AG09319 (cell line): ENCODE measurements around the gene USP13.
"Not testable (repeated sequence)": the region's sequence is repeated elsewhere in the genome, so short reads cannot be mapped to it uniquely, and the experiment has no call there.

Source experiments
- DNase-seq: peaks from one replicate; pipeline ENCODE4 v3.0.0-alpha.2; 2010; ENCODE audit warnings: low read depth; ENCODE audit errors: extremely low read depth
- TF ChIP-seq, protein P1 (sequence below): IDR thresholded peaks from 2 replicates; pipeline ENCODE4 v1.5.1; 2011; ENCODE audit warnings: low read depth, mild to moderate bottlenecking, inconsistent platforms, low read length, moderate library complexity

USP13 gene

DNA sequence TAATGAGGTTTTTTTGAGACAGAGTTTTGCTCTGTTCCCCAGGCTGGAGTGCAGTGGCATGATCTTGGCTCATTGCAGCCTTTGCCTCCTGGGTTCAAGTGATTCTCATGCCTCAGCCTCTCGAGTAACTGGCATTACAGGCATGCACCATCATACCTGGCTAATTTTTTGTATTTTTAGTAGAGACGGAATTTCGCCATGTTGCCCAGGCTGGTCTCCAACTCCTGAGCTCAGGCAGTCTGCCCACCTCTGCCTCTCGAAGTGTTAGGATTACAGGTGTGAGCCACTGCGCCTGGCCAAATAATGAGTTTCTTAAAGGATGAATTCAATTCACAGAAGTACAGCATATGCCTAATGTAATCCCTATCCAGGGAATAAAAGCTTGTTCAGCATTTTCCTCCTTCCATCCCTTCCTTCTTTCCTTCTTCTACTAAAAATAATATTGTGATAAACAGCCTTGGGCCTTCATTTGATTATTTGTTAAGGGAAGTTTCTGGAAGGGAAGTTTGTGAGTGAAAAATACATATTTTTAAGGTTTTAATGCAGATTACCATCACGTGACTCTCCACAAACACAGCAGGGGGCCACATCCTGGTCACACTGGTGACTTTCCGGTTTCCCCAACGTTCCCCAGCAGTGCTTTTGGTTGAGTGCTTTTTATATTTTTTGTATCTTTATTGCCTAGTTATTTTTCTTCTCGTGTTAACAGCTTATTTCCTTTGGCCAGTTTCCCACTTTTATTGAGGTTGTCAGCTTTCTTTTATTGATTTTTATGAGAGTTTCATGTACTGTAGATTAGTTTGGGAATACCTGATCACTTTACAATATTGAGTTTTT is 116.8 kb downstream of the USP13 start:
- TF ChIP-seq, protein P1, sequence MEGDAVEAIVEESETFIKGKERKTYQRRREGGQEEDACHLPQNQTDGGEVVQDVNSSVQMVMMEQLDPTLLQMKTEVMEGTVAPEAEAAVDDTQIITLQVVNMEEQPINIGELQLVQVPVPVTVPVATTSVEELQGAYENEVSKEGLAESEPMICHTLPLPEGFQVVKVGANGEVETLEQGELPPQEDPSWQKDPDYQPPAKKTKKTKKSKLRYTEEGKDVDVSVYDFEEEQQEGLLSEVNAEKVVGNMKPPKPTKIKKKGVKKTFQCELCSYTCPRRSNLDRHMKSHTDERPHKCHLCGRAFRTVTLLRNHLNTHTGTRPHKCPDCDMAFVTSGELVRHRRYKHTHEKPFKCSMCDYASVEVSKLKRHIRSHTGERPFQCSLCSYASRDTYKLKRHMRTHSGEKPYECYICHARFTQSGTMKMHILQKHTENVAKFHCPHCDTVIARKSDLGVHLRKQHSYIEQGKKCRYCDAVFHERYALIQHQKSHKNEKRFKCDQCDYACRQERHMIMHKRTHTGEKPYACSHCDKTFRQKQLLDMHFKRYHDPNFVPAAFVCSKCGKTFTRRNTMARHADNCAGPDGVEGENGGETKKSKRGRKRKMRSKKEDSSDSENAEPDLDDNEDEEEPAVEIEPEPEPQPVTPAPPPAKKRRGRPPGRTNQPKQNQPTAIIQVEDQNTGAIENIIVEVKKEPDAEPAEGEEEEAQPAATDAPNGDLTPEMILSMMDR, result no peak
- DNase-seq, result no peak

DNA sequence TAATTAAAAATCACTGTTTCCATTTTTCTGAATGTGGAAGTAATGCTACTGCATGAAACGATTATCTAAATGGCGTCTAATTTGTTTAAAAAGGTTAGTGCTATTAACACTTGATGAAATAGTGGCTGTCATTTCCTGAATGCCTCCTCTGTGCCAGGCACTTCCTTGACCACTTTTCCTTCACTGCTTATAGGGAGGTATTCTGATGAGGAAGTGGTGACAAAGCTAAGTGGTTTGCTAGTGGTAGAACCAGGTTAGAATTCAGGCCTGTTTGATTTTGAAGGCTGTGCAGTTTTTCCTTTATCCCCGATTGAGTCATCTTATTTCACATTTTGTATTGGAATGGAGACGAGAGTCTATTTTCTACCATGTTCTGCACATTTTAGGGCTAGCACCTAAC is 119.0 kb downstream of the USP13 start:
- no peak for DNase-seq
- TF ChIP-seq, protein P1, result no peak

DNA sequence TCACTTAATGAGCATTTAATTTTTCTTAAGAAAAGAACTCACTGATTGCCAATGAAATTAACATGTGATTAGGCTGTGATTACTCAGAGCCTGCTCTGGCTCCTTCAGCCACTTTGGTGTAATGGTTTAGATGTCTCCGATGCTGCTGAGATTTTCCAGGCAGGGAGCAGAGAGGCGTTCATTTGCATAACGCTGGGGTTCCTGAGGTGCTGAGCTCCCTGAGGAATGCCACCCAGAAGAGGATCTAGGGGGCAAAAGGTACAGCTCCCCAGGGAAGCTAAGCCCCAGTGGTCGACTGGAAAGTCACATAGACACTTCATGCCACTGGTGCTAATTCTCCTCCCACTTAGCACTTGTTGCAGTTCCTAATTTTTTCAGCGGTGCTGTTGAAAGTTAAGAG is 119.5 kb downstream of the USP13 start:
- TF ChIP-seq, protein P1, result no peak
- no peak for DNase-seq

DNA sequence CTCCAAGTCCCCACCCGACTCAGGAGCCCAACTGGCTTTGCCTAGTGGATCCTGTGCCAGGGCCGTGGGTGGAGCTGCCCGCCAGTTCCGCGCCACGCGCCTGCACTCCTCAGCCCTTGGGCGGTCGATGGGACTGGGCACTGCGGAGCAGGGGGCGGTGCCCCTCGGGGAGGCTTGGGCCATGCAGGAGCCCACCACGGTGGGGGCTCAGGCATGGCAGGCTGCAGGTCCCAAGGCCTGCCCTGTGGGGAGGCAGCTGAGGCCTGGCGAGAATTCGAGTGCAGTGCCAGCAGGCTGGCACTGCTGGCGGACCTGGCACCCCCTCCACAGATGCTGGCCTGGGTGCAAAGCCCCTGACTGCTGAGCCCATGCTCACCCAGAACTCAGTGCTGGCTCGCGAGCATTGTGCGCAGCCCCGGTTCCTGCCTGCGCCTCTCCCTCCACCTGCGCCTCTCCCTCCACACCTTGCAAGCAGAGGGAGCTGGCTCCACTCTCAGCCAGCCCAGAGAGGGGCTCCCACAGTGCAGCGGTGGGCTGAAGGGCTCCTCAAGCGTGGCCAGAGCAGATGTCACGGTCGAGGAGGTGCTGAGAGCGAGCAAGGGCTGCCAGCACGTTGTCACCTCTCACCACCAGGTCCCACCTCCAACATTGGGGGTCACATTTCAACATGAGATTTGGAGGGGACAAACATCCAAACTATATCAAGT is 122.7 kb downstream of the USP13 start:
- TF ChIP-seq, protein P1, result no peak
- no peak for DNase-seq

DNA sequence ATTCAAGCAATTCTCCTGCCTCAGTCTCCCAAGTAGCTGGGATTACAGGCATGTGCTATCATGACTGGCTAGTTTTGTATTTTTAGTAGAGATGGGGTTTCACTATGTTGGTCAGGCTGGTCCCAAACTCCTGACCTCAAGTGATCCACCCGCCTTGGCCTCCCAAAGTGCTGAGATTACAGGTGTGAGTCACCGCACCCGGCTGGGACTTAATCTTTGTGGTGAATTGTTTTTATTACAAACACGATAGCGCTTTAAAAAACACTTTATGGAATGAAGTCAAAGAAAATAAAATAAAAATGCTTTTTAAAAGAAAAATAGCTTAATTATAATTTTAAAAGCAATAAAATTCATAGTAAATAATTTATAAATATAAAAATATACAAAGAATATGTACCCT is 130.0 kb downstream of the USP13 start:
- not testable (repeated sequence) for DNase-seq

DNA sequence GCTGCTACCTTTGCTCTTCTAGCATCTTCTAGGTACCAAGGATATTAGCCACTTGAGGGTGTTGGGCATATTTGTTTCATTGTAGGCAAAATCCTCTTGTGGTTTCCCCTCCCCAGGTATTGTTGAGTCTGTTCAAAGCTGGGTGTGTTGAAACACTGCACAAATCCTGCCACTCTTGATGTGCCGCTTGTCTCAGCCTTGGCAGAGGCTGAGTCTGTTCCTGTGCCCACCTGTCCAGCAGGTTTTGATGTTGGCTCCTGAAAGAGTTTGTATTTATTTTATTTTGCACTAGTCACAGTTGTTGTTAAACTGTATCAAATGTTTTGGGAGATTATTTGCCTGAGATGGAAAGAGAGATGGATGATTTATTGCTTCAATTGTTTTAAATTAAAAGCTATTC is 136.2 kb downstream of the USP13 start:
- TF ChIP-seq, protein P1, result no peak
- no peak for DNase-seq

DNA sequence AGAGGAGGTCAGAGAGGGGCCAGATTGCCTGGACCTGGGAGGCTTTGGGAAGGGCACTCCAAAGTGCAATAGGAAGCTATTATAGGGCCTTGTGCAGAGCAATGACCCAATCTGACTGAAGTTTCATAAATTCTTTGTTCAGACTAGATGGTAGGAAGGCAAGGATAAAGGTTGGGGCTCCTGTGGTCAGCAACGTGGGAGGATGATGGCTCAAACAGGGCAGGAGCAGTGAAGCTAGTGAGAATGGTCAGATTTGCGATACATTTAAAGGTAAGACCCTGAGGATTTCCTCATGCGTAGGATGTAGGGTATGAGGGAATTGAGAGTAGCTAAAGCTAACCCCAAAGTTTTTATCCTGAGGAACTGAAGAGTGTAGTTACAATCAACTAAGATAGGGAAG is 139.0 kb downstream of the USP13 start:
- no peak for DNase-seq
- TF ChIP-seq, protein P1, result no peak
